Muscle of leg (tissue), 11 donors: Measurements from ENCODE around the gene RUNX1. TPM values are rescaled to one million over a fixed set of nuclear protein-coding genes. Genes with fewer than 3 reads are reported as not detected.
A peak's percentile ranks its signal among the peaks of the same experiment; 100 is the strongest.

Source experiments
- DNase-seq: peaks from one replicate; pipeline ENCODE4 v3.0.0; 2013
- H3K27ac ChIP-seq: one replicate; pipeline ENCODE4 v1.5.1; 2013; ENCODE audit warnings: mild to moderate bottlenecking, low read length, control low read depth
- H3K27me3 ChIP-seq: one replicate; pipeline ENCODE4 v1.6.1; 2013; ENCODE audit warnings: low read length; ENCODE audit not compliant: control insufficient read depth, insufficient read depth
- H3K36me3 ChIP-seq: one replicate; pipeline ENCODE4 v1.6.1; 2013; ENCODE audit warnings: low read length; ENCODE audit not compliant: control insufficient read depth, insufficient read depth
- H3K4me1 ChIP-seq: one replicate; pipeline ENCODE4 v1.6.1; 2013; ENCODE audit warnings: low read length; ENCODE audit not compliant: control insufficient read depth, insufficient read depth
- H3K4me3 ChIP-seq: one replicate; pipeline ENCODE4 v1.5.1; 2013; ENCODE audit warnings: low read length, control low read depth
- H3K9me3 ChIP-seq: replicated peaks from 2 replicates; pipeline ENCODE4 v1.6.1; 2013; ENCODE audit warnings: low read depth, low read length; ENCODE audit not compliant: control insufficient read depth
- WGBS: methylation state at CpG from one replicate; pipeline ENCODE4 v1.1.5; 2013; ENCODE audit warnings: missing lambda C conversion rate; ENCODE audit not compliant: insufficient coverage; 5-methylcytosine and 5-hydroxymethylcytosine counted together
- polyA plus RNA-seq, 8 donors: library from polyadenylated mRNA; unstranded; fragments of 120-200 nt; gene quantifications; one replicate each; pipeline versions ENCODE4 v1.2.1 to v1.2.3, GENCODE V29; 2013; ENCODE audit warnings: inconsistent platforms in 1 of 8, low replicate concordance in 1 of 8; ENCODE audit not compliant: insufficient read length in 8 of 8, insufficient read depth in 1 of 8
- total RNA-seq: library from RNA; stranded (reverse); fragments of 120-200 nt; gene quantifications from one replicate; pipeline ENCODE4 v1.2.4, GENCODE V29; 2013

Gene RUNX1
- total and polyA plus RNA-seq, 9 donors = 3.6 to 8.8 (median 5.0) TPM

DNA sequence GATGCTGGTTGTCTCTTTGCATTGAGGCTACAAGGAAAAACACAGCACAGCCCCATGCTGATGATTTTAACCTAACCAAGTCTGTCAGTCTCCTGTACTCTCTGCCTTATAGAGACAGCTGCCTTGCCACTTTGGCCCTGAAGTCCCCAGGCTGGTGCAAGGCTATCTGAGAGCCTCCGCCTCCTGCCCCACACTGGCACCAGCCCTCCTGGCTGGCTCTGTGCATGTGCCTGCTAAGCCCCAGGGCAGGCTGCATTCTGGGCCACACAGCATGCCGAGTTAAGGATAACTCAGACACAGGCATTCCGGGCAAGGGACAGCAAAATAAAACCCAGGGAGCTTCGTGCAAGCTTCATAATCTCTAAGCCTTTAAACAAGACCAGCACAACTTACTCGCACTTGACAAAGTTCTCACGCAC, 910 bp downstream of the RUNX1 start:
- H3K4me1 ChIP-seq = peaks cover 51% of the 10 kb centered on the region
- H3K27me3 ChIP-seq = peaks cover 6% of the 10 kb centered on the region
- WGBS = 67% methylated on average over 6 of the region's 6 CpGs
- DNase-seq = peak; percentile 60
- no peaks in the 10 kb centered on the region for H3K9me3 ChIP-seq
- peak overlapping the region; percentile 26 for H3K4me3 ChIP-seq
- H3K36me3 ChIP-seq = no peaks in the 10 kb centered on the region
- peak overlapping the region; percentile 69 for H3K27ac ChIP-seq

DNA sequence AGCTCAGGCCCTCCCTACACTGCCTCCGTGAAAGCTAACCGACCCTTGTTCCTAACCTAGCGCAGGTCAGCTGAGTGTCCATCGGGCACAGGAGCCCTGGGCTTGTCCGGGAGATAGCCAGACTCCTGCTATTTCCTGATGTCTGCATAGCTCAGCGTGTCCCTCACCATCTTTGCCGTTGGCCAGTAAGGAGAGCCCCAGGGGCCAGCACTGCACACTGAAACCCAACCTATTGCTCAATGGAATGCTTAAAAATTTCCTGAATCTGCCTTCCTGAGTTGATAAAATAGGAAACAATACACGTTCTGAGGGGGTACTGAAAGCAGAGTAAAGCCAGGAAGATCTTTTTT, 2.2 kb downstream of the RUNX1 start:
- peak; percentile 10 for DNase-seq
- Histone ChIP-seq H3K27me3 (peaks cover 8% of the 10 kb centered on the region), H3K9me3 (no peaks in the 10 kb centered on the region), H3K36me3 (no peaks in the 10 kb centered on the region), H3K4me3 (peak overlapping the region; percentile 21), H3K27ac (no peak overlapping the region), H3K4me1 (peaks cover 48% of the 10 kb centered on the region)
- 38% methylated on average over 7 of the region's 8 CpGs for WGBS

DNA sequence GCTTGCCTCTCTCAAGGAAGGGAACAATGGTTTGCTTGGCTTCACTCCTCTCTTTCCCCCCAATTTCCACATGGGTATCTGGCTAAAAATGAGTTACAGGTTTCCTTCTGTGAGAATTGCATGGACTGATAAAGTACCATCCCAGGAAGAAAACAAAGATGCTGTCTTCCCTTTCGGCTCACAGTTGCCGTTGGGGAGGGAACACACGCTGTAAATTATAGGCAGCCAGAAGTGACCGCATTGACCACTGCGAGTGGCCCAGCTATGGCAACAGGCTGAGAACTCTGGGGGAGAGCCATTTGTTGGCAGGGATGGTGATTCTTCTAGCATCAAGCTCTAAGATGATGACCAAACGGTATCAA, 2.9 kb downstream of the RUNX1 start:
- Histone ChIP-seq H3K4me3 (no peak overlapping the region), H3K4me1 (peaks cover 43% of the 10 kb centered on the region)

DNA sequence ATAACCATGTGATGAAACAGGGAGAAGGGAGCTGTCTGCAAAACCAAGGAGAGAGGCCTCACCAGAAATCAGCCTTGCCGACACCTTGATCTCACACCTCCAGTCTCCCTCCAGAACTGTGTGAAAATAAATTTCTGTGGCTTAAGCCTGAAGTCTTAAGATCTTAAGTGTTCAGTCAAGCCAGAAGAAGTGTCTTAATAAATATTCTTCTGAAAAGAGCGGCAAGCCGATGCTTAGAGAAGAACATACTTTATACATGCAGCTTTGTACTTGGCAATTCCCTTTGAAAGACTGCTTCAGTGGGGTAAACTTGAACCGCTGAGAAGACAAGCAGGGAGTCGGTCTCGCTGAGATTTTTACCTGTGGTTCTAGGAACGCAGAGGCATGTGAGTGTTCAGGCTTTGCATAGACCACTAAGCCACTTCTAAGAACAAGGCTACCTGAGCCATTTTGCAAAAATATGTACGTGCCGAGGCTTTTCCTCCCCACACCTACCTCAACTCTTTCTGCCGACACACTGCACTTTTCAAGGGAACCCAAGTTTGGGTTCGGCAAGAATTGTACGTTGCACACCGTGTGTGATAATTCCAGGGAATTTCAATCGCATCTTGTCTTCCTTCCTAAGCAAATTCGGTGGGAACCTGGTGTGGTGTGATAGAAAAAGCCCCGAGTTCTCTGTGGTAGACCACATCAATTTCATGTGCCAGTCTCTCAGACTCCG, 3.4 kb downstream of the RUNX1 start:
- Histone ChIP-seq H3K36me3 (no peaks in the 10 kb centered on the region), H3K4me3 (no peak overlapping the region), H3K27me3 (peaks cover 8% of the 10 kb centered on the region), H3K9me3 (no peaks in the 10 kb centered on the region), H3K27ac (no peak overlapping the region), H3K4me1 (peaks cover 38% of the 10 kb centered on the region)
- 94% methylated on average over 14 of the region's 17 CpGs for WGBS
- no peak for DNase-seq

More for the DNA sequence above, 2.9 kb downstream of the RUNX1 start:
- 93% methylated on average over 5 of the region's 6 CpGs for WGBS
- no peaks in the 10 kb centered on the region for H3K9me3 ChIP-seq
- no peaks in the 10 kb centered on the region for H3K36me3 ChIP-seq
- DNase-seq = no peak
- no peak overlapping the region for H3K27ac ChIP-seq
- H3K27me3 ChIP-seq = peaks cover 8% of the 10 kb centered on the region

DNA sequence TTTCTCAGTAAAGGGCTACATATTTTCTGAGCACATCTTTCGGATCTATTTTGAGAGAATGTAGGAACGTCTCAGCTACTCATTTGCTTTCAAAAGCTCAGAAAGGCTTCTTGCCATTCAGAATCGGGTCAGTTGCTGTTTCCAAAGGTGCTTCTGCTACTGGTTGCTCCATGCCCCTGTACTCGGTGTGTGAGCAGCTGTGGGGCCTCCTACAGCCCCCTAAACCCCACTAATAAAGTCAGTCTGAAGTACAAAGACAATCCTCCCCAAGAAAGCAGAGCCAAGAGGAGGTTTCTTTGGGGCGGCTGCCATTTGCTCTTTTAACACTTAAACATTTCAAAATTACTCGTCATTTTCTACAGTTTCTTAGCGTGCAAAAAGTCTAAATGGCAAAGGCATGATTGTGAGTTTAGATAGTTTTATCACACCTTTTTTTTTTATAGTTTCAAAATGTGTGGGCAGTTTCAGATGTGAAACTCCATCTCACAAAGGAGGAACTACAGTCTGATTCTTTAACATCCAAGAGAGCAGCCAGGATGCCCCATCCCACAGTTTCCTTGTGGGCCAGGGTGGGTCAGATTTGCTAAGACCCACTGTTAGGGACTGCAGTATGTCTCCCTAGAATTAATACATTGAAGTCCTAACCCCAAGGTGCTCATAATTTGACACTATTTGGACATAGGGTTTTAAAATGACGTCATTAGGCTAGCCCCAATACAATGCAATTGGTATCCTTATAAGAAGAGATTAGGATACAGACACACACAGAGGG, 4.1 kb downstream of the RUNX1 start:
- Histone ChIP-seq H3K4me1 (peaks cover 35% of the 10 kb centered on the region), H3K36me3 (no peaks in the 10 kb centered on the region), H3K27ac (no peak overlapping the region), H3K4me3 (no peak overlapping the region), H3K9me3 (no peaks in the 10 kb centered on the region), H3K27me3 (peaks cover 8% of the 10 kb centered on the region)
- WGBS = 90% methylated on average over 4 of the region's 8 CpGs
- no peak for DNase-seq

DNA sequence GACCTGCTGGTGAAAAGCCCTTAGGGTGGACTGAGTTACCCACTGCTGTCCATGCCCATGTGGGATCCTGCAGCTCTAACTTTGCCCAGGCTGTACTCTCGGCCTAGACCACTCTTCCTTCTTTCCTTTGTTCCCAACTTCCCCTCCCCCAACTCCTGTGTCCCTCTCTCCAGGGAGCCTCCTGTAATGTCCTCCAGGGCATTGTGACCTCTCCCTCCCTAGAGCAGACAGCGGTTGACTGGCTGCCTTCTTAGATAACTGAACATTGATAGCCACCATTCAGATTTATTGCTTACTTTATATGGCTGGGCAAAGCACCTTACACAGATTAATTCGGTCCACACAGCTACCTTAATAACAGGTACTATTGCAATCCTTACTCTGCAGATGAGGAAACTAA, 5.0 kb downstream of the RUNX1 start:
- WGBS = 75% methylated on average over 1 of the region's 3 CpGs
- peaks cover 8% of the 10 kb centered on the region for H3K27me3 ChIP-seq
- no peak overlapping the region for H3K4me3 ChIP-seq
- no peaks in the 10 kb centered on the region for H3K9me3 ChIP-seq
- no peak for DNase-seq
- no peaks in the 10 kb centered on the region for H3K36me3 ChIP-seq
- H3K27ac ChIP-seq = no peak overlapping the region
- H3K4me1 ChIP-seq = peaks cover 34% of the 10 kb centered on the region

DNA sequence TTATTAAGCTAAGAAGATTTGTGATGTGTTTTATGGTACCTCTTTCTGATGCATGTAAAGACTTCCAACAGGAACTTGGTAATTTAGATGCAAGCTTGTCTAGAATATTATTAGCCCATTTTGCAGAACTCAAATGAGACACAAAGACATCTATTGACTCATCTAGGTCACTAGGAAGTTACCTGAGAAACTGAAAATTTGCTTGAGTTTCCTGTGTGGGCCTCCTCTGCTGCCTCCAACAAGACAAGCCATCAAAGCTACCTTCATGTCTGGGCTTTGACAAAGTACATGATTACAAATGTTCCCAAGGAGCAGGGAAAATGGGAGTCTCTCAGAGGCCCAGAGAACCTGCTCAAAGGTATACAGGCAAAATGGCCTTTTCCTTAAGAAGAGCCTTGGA, 5.6 kb downstream of the RUNX1 start:
- DNase-seq = no peak
- H3K4me1 ChIP-seq = peaks cover 28% of the 10 kb centered on the region
- H3K27ac ChIP-seq = no peak overlapping the region

DNA sequence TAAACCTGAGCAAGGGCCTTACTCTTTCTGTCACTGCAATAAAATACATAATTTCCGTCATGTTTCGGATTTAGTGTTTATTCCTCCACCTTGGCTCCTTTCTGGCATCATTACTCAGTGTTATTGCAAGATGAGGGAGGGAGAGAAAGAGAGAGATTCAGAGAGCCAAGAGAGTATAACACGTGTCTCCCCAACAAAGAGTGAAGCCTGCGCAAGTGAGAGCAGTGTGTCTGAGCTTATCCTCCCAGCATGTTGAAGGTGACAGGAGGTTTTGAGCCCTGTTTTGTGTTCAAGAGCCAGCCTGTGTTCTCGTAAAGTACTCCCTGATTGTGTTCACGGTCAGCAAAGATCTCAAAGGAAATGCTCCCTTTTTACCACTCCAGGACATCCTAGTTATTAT, 6.3 kb downstream of the RUNX1 start:
- H3K27me3 ChIP-seq = peaks cover 6% of the 10 kb centered on the region
- no peak overlapping the region for H3K4me3 ChIP-seq
- no peaks in the 10 kb centered on the region for H3K9me3 ChIP-seq
- no peaks in the 10 kb centered on the region for H3K36me3 ChIP-seq
- no peak for DNase-seq
- H3K4me1 ChIP-seq = peaks cover 21% of the 10 kb centered on the region
- no peak overlapping the region for H3K27ac ChIP-seq
- 57% methylated on average over 2 of the region's 6 CpGs for WGBS

More for the DNA sequence above, 5.6 kb downstream of the RUNX1 start:
- Histone ChIP-seq H3K4me3 (no peak overlapping the region), H3K9me3 (no peaks in the 10 kb centered on the region), H3K36me3 (no peaks in the 10 kb centered on the region), H3K27me3 (peaks cover 8% of the 10 kb centered on the region)

DNA sequence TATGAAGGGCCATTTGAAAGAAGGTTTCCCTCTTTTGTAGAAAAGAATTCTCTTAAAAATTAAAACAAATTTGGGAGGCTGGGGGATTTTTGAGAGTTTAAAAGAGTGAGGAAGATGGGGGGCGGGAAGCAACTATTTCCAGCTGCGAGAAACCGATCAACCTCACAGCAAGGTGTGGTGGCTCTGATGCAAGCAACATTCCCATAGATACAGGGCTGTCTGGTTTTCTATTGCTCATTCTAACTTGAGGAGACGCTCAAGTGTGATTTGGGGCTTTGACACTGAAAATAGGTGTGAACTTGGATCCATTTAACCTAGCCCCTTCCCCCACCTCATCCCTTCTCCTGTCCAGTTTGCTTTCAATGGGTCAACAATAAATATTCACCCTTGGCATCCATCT, 7.2 kb downstream of the RUNX1 start:
- no peak for DNase-seq
- Histone ChIP-seq H3K4me3 (no peak overlapping the region), H3K9me3 (no peaks in the 10 kb centered on the region), H3K36me3 (no peaks in the 10 kb centered on the region), H3K4me1 (peaks cover 12% of the 10 kb centered on the region), H3K27me3 (peaks cover 6% of the 10 kb centered on the region), H3K27ac (no peak overlapping the region)
- WGBS = no CpG with 5 or more reads among the region's 4 CpGs

DNA sequence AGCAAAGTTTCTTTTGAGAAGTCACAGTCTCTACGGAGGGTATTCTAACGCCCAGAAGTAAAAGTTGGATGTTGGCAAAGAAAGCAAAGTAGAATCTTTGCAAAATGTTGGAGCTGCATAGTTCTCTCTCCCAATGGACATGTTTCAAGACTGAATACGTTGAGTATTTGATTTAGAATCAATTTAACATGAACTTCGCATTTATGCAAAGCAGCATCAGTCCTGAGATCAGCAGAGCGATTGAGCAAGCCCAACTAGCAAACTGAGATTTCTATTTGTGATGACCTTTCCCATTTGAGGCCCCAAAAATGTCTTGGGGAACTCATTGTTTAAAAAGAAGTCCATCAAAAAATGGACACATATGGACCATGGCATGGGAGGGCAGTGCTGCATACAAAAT, 8.0 kb downstream of the RUNX1 start:
- WGBS = 52% methylated on average over 3 of the region's 5 CpGs
- H3K4me3 ChIP-seq = no peak overlapping the region
- no peaks in the 10 kb centered on the region for H3K36me3 ChIP-seq
- no peak for DNase-seq
- H3K27me3 ChIP-seq = peaks cover 6% of the 10 kb centered on the region
- no peak overlapping the region for H3K27ac ChIP-seq
- H3K4me1 ChIP-seq = peaks cover 7% of the 10 kb centered on the region
- no peaks in the 10 kb centered on the region for H3K9me3 ChIP-seq
